Neural cell (in vitro differentiated cells): Measurements from ENCODE around the gene SIL1. TPM values are rescaled to one million over a fixed set of nuclear protein-coding genes. Genes with fewer than 3 reads are reported as not detected.

ENCODE experiments used
- H2AFZ ChIP-seq: fragments of 200-600, 300-800 bp; sonication (generic), shearing (Covaris generic); 2 replicates; pipeline ENCODE4 v1.6.0; 2014; ENCODE audit warnings: low read depth, mild to moderate bottlenecking, antibody characterized with exemption, low read length, moderate library complexity
- H3F3A ChIP-seq: fragments of 200-600 bp; shearing (Covaris generic); 2 replicates; pipeline ENCODE4 v1.6.1; 2016; ENCODE audit warnings: mild to moderate bottlenecking, moderate library complexity, mixed read lengths, antibody characterized with exemption, low read length; ENCODE audit not compliant: insufficient read depth, poor library complexity, severe bottlenecking
- H3K27ac ChIP-seq: fragments of 200-600, 300-800 bp; sonication (generic), shearing (Covaris generic); 2 replicates; pipeline ENCODE4 v1.5.1; 2014; ENCODE audit warnings: mild to moderate bottlenecking, low read length, moderate library complexity
- H3K27me3 ChIP-seq: fragments of 300-800, 200-600 bp; sonication (generic), shearing (Covaris generic); 2 replicates; pipeline ENCODE4 v1.6.0; 2014; ENCODE audit warnings: mild to moderate bottlenecking, low read depth, low read length, moderate library complexity; ENCODE audit not compliant: insufficient read depth
- H3K36me3 ChIP-seq: fragments of 300-800, 200-600 bp; sonication (generic), shearing (Covaris generic); 2 replicates; pipeline ENCODE4 v1.5.1; 2014; ENCODE audit warnings: mild to moderate bottlenecking, antibody characterized with exemption, low read length, moderate library complexity; ENCODE audit not compliant: insufficient read depth
- H3K4me2 ChIP-seq: fragments of 300-800, 200-600 bp; sonication (generic), shearing (Covaris generic); 2 replicates; pipeline ENCODE4 v1.6.0; 2014; ENCODE audit warnings: mild to moderate bottlenecking, low read length
- H3K4me3 ChIP-seq: fragments of 300-800, 200-600 bp; sonication (generic), shearing (Covaris generic); 2 replicates; pipeline ENCODE4 v1.5.1; 2014; ENCODE audit warnings: mild to moderate bottlenecking, low read length, moderate library complexity
- H3K79me2 ChIP-seq: fragments of 200-600 bp; shearing (Covaris generic); replicated peaks from 2 replicates; pipeline ENCODE4 v1.6.0; 2014; ENCODE audit warnings: mild to moderate bottlenecking, low read length, moderate library complexity; ENCODE audit not compliant: insufficient read depth
- H3K9ac ChIP-seq: fragments of 300-800, 200-600 bp; sonication (generic), shearing (Covaris generic); 2 replicates; pipeline ENCODE4 v1.6.1; 2016; ENCODE audit warnings: mild to moderate bottlenecking, low read length, mixed read lengths
- H3K9me2 ChIP-seq: fragments of 200-600 bp; shearing (Covaris generic); 2 replicates; pipeline ENCODE4 v1.6.1; 2016; ENCODE audit warnings: mild to moderate bottlenecking, low read length, mixed read lengths; ENCODE audit not compliant: insufficient read depth
- H3K9me3 ChIP-seq: fragments of 200-600, 300-800 bp; sonication (generic), shearing (Covaris generic); 2 replicates; pipeline ENCODE4 v1.6.1; 2016; ENCODE audit warnings: mild to moderate bottlenecking, mixed run types, low read length, moderate library complexity, mixed read lengths
- H4K20me1 ChIP-seq: fragments of 200-600 bp; shearing (Covaris generic); 2 replicates; pipeline ENCODE4 v1.6.1; 2016; ENCODE audit warnings: mild to moderate bottlenecking, mixed run types; ENCODE audit not compliant: insufficient read depth
- CTCF ChIP-seq: fragments of 450-650 bp; IDR thresholded peaks from 2 replicates; pipeline ENCODE4 v1.5.1; 2014; ENCODE audit warnings: antibody characterized with exemption, mild to moderate bottlenecking, moderate library complexity; ENCODE audit not compliant: poor library complexity, severe bottlenecking
- EP300 ChIP-seq: fragments of 450-650 bp; conservative IDR thresholded peaks from 2 replicates; pipeline ENCODE4 v1.6.1; 2014; ENCODE audit warnings: antibody characterized with exemption, mild to moderate bottlenecking, moderate library complexity; ENCODE audit not compliant: poor library complexity, severe bottlenecking
- EZH2 ChIP-seq: fragments of 200-600, 300-800 bp; shearing (Covaris generic), sonication (generic); IDR thresholded peaks from 2 replicates; pipeline ENCODE4 v1.6.1; 2014; ENCODE audit warnings: antibody characterized with exemption, low read length, borderline replicate concordance, mild to moderate bottlenecking; ENCODE audit not compliant: insufficient read depth, poor library complexity, severe bottlenecking
- MXI1 ChIP-seq: fragments of 450-650 bp; conservative IDR thresholded peaks from 2 replicates; pipeline ENCODE4 v1.6.1; 2014; ENCODE audit warnings: antibody characterized with exemption, mild to moderate bottlenecking; ENCODE audit not compliant: poor library complexity, severe bottlenecking
- POLR2AphosphoS5 ChIP-seq: IDR thresholded peaks from 2 replicates; pipeline ENCODE4 v1.6.1; 2012
- RAD21 ChIP-seq: fragments of 450-650 bp; conservative IDR thresholded peaks from 2 replicates; pipeline ENCODE4 v1.6.1; 2014; ENCODE audit warnings: antibody characterized with exemption, mild to moderate bottlenecking, moderate library complexity
- REST ChIP-seq: IDR thresholded peaks from 2 replicates; pipeline ENCODE4 v1.6.1; 2012; ENCODE audit warnings: borderline replicate concordance
- SMC3 ChIP-seq: fragments of 450-650 bp; conservative IDR thresholded peaks from 2 replicates; pipeline ENCODE4 v1.6.1; 2014; ENCODE audit warnings: antibody characterized with exemption, mild to moderate bottlenecking, moderate library complexity; ENCODE audit not compliant: poor library complexity
- TAF1 ChIP-seq: IDR thresholded peaks from 2 replicates; pipeline ENCODE4 v1.6.1; 2012; ENCODE audit warnings: low read depth
- polyA plus RNA-seq: library from polyadenylated mRNA; depleted of rRNA; stranded (reverse); fragments of >200 nt; gene quantifications from 2 replicates; pipeline ENCODE4 v1.2.3, GENCODE V29; 2014

The SIL1 gene
- polyA plus RNA-seq, 1 donor from 2014 or later = 4.7 TPM

- Histone ChIP-seq H3F3A (no peaks in the 10 kb centered on the region), H3K4me2 (no peak overlapping the region), H3K9me3 (no peaks in the 10 kb centered on the region), H4K20me1 (no peaks in the 10 kb centered on the region), H3K79me2 (no peaks in the 10 kb centered on the region), H3K9ac (no peak overlapping the region), H3K27ac (no peak overlapping the region), H3K36me3 (no peaks in the 10 kb centered on the region), H3K27me3 (no peaks in the 10 kb centered on the region), H2AFZ (no peak overlapping the region), H3K4me3 (no peak overlapping the region), H3K9me2 (no peaks in the 10 kb centered on the region)
- TF ChIP-seq MXI1 (no peak), TAF1 (no peak), CTCF (no peak), EZH2 (no peak), RAD21 (no peak), REST (no peak), SMC3 (no peak), EP300 (no peak), POLR2AphosphoS5 (no peak)
These were observed 1.7 kb downstream of the SIL1 start for GRCh38 chr5:139196296-139196956.

DNA sequence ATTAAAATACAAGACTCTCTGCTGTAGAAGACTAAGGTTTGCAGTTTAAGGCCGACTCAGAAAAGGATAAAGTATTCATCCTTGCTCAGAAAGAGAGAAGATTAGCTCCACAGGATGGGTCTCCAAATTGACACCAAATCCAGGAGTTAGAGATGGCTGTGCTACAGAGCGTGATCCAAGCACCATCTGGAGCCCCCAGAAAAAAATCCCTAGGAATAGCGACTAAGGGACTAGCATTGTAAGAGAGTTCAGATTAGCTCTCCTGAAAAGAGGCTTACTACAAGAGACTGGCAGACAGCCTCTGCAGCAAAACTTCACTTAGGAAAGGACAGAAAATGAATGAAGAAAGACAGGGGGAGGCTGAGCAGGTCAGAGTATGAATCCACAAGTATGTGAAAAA is 3.7 kb downstream of the SIL1 start:
- no peak overlapping the region for H3K4me2 ChIP-seq
- no peaks in the 10 kb centered on the region for H3K36me3 ChIP-seq
- H3K4me3 ChIP-seq = no peak overlapping the region
- no peak overlapping the region for H3K27ac ChIP-seq
- H3K27me3 ChIP-seq = no peaks in the 10 kb centered on the region
- H3K9ac ChIP-seq = no peak overlapping the region
- H3K9me2 ChIP-seq = no peaks in the 10 kb centered on the region
- no peak overlapping the region for H2AFZ ChIP-seq
- H3K79me2 ChIP-seq = no peaks in the 10 kb centered on the region
- H3F3A ChIP-seq = no peaks in the 10 kb centered on the region
- no peaks in the 10 kb centered on the region for H3K9me3 ChIP-seq
- TF ChIP-seq REST (no peak), MXI1 (no peak)
- H4K20me1 ChIP-seq = no peaks in the 10 kb centered on the region
